BE2C (cell line): ENCODE results near the gene ROPN1L.

Experiments
- DNase-seq: peaks from one replicate; pipeline ENCODE4 v3.0.0-alpha.2; 2020
- H3K27me3 ChIP-seq: fragments of 250-450 bp; sonication (Bioruptor Pico); 2 replicates; pipeline ENCODE4 v1.5.1; 2020; ENCODE audit warnings: mild to moderate bottlenecking
- H3K36me3 ChIP-seq: fragments of 250-450 bp; sonication (Bioruptor Pico); 2 replicates; pipeline ENCODE4 v1.5.1; 2020; ENCODE audit warnings: mild to moderate bottlenecking
- H3K4me1 ChIP-seq: fragments of 250-450 bp; sonication (Bioruptor Pico); 2 replicates; pipeline ENCODE4 v1.5.1; 2020
- H3K4me3 ChIP-seq: 2 replicates; pipeline ENCODE4 v1.5.1; 2011; ENCODE audit warnings: low read depth, low read length
- H3K9me3 ChIP-seq: fragments of 250-450 bp; sonication (Bioruptor Pico); 2 replicates; pipeline ENCODE4 v1.5.1; 2020
- CTCF ChIP-seq: IDR thresholded peaks from 2 replicates; pipeline ENCODE4 v1.5.1; 2012; ENCODE audit warnings: mild to moderate bottlenecking, low read depth, low read length

Gene ROPN1L

DNA sequence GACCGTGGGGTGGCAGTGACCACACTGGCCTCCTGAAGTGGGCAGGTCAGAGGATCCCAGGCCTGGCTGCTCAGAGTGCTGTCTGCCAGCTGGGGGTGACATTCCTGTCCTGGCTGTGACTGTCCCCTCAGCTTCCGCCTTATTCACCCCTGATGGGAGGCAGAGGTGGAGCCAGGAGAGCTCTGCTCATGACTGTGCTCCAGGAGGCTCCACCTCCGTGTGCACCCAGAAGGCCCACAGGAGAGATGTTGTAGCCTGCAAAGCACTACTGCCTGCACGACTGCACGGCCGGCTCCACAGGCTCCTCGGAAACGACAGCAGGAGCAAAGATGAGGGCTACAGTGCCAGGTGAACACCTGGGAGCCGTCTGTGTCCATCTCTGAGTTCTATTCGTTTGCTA is 60.9 kb downstream of the ROPN1L start:
- TF ChIP-seq CTCF: no peak
- no peak overlapping the region for H3K4me3 ChIP-seq
- no peaks in the 10 kb centered on the region for H3K27me3 ChIP-seq
- DNase-seq: no peak
- H3K36me3 ChIP-seq: no peaks in the 10 kb centered on the region
- peaks cover 4% of the 10 kb centered on the region for H3K4me1 ChIP-seq
- no peaks in the 10 kb centered on the region for H3K9me3 ChIP-seq

DNA sequence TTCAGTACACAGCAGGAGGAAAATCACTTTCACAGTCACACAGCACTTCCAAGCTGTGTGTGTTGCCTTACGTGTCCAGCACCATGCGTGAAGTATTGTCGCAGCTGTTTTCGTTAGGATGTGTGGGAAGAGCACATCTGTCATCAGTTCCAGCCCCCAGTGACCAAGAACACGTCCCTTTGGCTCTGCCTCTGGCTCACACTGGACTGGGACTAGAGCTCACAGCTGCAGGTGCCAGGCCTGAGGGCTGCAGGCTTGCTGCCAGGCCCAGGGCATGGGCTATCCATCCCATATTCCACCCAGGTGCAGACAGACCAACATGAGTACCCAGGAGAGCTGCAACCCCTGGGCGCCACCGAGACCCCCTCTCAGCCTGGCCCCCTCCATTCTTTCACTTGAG is 61.6 kb downstream of the ROPN1L start:
- DNase-seq: no peak
- H3K36me3 ChIP-seq: no peaks in the 10 kb centered on the region
- no peaks in the 10 kb centered on the region for H3K9me3 ChIP-seq
- H3K4me3 ChIP-seq: no peak overlapping the region
- no peaks in the 10 kb centered on the region for H3K27me3 ChIP-seq
- no peak for TF ChIP-seq CTCF
- H3K4me1 ChIP-seq: peaks cover 4% of the 10 kb centered on the region

- DNase-seq: no peak
- peaks cover 4% of the 10 kb centered on the region for H3K4me1 ChIP-seq
- H3K27me3 ChIP-seq: no peaks in the 10 kb centered on the region
- no peaks in the 10 kb centered on the region for H3K36me3 ChIP-seq
- no peak for TF ChIP-seq CTCF
- no peaks in the 10 kb centered on the region for H3K9me3 ChIP-seq
- H3K4me3 ChIP-seq: no peak overlapping the region
Measured at GRCh38 chr5:10503997-10504793, 62.5 kb downstream of the ROPN1L start.

DNA sequence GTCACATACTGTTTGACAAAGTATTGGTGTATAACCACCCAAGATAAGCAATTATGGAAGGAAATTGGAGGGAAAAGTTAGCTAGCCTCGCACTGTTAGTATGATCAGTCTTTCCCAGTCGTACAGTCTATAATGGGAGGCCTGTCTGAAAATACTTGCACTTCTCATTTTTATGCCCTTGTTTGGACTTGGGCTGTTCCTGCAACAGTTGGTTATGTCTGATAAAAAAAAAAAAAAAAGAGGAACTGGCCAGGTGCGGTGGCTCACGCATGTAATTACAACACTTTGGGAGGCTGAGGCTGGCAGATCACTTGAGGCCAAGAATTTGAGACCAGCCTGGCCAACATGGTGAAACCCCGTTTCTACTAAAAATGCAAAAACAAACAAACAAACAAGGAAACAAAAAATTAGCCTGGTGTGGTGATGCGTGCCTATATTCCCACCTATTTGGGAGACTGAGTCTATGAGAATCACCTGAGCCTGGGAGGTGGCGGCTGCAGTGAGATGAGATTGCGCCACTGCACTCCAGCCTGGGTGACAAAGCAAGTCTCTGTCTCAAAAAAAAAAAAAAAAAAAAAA is 63.9 kb downstream of the ROPN1L start:
- Histone ChIP-seq H3K36me3 (no peaks in the 10 kb centered on the region), H3K4me3 (no peak overlapping the region), H3K9me3 (no peaks in the 10 kb centered on the region), H3K4me1 (peaks cover 4% of the 10 kb centered on the region), H3K27me3 (no peaks in the 10 kb centered on the region)
- no peak for DNase-seq
- TF ChIP-seq CTCF: no peak

GRCh38 chr5:10506535-10506934 is 64.9 kb downstream of the ROPN1L start:
- Histone ChIP-seq H3K27me3 (no peaks in the 10 kb centered on the region), H3K4me1 (peaks cover 4% of the 10 kb centered on the region), H3K36me3 (no peaks in the 10 kb centered on the region), H3K4me3 (no peak overlapping the region), H3K9me3 (no peaks in the 10 kb centered on the region)
- TF ChIP-seq CTCF: no peak
- DNase-seq: no peak

- Histone ChIP-seq H3K4me3 (no peak overlapping the region), H3K4me1 (peaks cover 4% of the 10 kb centered on the region), H3K27me3 (no peaks in the 10 kb centered on the region), H3K9me3 (no peaks in the 10 kb centered on the region), H3K36me3 (no peaks in the 10 kb centered on the region)
- TF ChIP-seq CTCF: no peak
- DNase-seq: no peak
Measured at GRCh38 chr5:10507575-10508096, 66.0 kb downstream of the ROPN1L start.
